Measurements from ENCODE around the gene LINGO3.

LINGO3 gene

DNA sequence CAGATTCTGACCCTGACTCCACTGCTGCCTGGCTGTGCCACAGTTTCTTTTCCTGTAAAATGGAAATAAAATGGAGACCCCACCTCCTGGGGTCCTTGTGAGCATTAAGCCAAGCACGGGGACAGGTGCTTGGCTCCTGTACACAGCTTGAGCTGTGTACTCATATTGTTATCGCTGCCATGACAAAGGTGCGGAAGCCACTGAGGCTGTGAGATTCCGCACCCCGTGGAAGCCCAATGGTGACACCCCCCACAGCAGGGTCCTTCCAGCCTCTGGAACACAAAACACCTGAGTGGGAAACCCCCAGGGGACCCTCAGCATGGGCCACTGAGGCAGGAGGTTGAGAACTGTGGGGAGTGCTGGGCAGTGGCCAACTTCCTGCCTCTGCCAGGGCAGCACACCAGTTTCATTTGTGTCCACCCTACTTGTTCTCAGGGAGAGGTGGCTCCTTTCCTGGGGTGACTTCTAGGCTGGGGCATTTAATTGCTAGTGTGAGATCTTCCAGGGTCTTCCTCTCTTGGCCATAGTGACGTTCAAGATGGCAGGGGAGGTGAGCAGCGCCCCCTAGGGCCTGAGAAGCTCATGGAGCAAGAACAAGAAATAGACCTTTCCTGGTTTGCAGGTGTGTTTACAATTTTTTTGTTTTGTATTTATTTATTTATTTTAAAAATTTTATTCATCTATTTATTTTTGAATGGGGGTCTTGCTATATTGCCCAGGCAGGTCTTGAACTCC, 46.3 kb downstream of the LINGO3 start:
- DNase-seq (ENCODE audit: low spot score): no peak

DNA sequence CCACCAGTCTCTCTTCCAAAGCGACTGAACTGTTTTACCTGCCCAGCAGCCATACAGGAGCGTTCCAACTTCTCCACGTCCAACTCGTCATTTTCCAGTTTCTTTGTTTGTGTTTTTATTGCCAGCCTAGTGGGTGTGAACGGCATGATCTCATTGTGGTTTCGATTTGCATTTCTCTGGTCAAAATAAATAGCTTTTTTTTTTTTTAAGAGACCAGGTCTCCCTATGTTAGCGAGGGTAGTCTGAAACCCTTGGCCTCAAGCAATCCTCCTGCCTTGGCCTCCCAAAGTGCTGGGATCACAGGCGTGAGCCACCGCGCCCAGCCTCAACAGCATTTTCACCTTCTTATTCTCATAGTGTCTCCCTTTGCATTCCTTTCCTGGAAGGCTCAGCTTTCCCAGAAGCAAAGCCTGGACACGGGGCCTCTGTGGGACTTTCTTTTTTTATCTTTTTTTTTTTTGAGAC, 47.6 kb downstream of the LINGO3 start:
- peak; percentile 45 for DNase-seq (ENCODE audit: low spot score)

DNA sequence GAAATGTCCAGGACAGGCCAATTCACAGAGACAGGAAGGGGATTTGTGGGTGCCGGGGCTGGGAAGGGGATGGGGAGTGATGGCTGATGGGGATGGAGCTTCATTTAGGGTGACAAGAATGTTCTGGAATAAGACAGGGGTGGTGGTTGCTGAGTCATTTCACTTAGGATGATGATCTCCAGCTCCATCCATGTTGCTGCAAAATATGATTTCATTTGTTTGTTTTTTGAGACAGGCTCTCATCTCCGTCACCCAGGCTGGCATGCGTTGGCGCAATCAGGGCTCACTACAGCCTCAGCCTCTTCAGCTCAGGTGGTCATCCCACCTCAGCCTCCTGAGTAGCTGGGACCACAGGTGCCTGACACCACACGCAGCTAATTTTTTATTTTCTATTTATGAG, 48.6 kb downstream of the LINGO3 start:
- no peak for DNase-seq (ENCODE audit: low spot score)
